ENCODE measurements around the gene SLC25A42.

GRCh38 chr19:19059837-19060611 lies 3.8 kb upstream of the SLC25A42 start:
- TF ChIP-seq, protein P1, sequence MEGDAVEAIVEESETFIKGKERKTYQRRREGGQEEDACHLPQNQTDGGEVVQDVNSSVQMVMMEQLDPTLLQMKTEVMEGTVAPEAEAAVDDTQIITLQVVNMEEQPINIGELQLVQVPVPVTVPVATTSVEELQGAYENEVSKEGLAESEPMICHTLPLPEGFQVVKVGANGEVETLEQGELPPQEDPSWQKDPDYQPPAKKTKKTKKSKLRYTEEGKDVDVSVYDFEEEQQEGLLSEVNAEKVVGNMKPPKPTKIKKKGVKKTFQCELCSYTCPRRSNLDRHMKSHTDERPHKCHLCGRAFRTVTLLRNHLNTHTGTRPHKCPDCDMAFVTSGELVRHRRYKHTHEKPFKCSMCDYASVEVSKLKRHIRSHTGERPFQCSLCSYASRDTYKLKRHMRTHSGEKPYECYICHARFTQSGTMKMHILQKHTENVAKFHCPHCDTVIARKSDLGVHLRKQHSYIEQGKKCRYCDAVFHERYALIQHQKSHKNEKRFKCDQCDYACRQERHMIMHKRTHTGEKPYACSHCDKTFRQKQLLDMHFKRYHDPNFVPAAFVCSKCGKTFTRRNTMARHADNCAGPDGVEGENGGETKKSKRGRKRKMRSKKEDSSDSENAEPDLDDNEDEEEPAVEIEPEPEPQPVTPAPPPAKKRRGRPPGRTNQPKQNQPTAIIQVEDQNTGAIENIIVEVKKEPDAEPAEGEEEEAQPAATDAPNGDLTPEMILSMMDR (IDR thresholded peaks at IDR 0.05; ENCODE audit: extremely low read depth in 1 of 2, insufficient read depth in 1 of 2, low read depth in 1 of 2, low read length in 2 of 2) = no peak
- TF ChIP-seq POLR2A (IDR thresholded peaks at IDR 0.05; ENCODE audit: low read depth, low read length) (no peak), MYC (IDR thresholded peaks at IDR 0.05; ENCODE audit: low read depth, low read length) (no peak), POLR2AphosphoS5 (IDR thresholded peaks at IDR 0.05; ENCODE audit: insufficient read depth, low read depth, low read length) (no peak)
